GM19452 (cell line): Measurements from ENCODE around the gene ARL15.
"Not testable (repeated sequence)": the region's sequence is repeated elsewhere in the genome, so short reads cannot be mapped to it uniquely, and the experiment has no call there.

ENCODE experiments used
- ATAC-seq: cut with Tn5 transposase; IDR thresholded peaks from one replicate; pipeline ENCODE4 v1.9.1; 2021; ENCODE audit not compliant: unreplicated experiment

ARL15 gene

GRCh38 chr5:53871050-53871449, 439.3 kb downstream of the ARL15 start:
- ATAC-seq, result no peak

- no peak for ATAC-seq
These were observed 451.5 kb downstream of the ARL15 start for GRCh38 chr5:53858700-53859456.

- ATAC-seq, result no peak
These were observed 453.9 kb downstream of the ARL15 start for GRCh38 chr5:53856506-53856905.

GRCh38 chr5:53836851-53837430, 473.4 kb downstream of the ARL15 start:
- not testable (repeated sequence) for ATAC-seq

GRCh38 chr5:53834500-53834899, 475.9 kb downstream of the ARL15 start:
- ATAC-seq, result no peak
